ENCODE measurements around the gene RAB5B.

Gene RAB5B

DNA sequence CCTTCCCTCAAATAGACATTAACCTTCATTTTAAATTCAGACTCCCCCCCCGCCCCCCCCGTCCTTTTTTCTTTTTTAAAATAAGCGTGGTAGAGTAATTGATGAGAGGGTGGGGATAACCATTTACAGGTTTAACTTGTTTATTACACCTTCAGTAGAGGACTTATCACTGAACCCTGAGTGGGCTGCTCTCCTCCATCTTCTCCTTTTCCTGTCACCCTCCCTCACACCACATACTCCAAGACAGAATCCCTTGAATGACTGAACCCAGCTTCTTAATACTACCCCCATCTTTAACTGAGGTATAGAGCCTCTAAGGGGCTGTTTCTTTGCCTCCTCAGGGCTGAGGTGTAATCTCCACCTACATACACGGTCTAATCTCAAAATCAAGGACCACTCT is 43.3 kb downstream of the RAB5B start:
- no peak for DNase-seq (ENCODE audit: low spot score)
- in situ Hi-C loops (cut with MboI; ENCODE audit: low sequenced_read_pairs, unreplicated experiment), result no loop called here
- TF ChIP-seq, protein P1, sequence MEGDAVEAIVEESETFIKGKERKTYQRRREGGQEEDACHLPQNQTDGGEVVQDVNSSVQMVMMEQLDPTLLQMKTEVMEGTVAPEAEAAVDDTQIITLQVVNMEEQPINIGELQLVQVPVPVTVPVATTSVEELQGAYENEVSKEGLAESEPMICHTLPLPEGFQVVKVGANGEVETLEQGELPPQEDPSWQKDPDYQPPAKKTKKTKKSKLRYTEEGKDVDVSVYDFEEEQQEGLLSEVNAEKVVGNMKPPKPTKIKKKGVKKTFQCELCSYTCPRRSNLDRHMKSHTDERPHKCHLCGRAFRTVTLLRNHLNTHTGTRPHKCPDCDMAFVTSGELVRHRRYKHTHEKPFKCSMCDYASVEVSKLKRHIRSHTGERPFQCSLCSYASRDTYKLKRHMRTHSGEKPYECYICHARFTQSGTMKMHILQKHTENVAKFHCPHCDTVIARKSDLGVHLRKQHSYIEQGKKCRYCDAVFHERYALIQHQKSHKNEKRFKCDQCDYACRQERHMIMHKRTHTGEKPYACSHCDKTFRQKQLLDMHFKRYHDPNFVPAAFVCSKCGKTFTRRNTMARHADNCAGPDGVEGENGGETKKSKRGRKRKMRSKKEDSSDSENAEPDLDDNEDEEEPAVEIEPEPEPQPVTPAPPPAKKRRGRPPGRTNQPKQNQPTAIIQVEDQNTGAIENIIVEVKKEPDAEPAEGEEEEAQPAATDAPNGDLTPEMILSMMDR (IDR thresholded peaks at IDR 0.05; ENCODE audit: borderline replicate concordance, control extremely low read depth, extremely low read depth, insufficient read depth, missing control alignments), result no peak

GRCh38 chr12:56018356-56018755 is 44.5 kb downstream of the RAB5B start:
- DNase-seq (ENCODE audit: low spot score), result no peak
- TF ChIP-seq, protein P1 (IDR thresholded peaks at IDR 0.05; ENCODE audit: borderline replicate concordance, control extremely low read depth, extremely low read depth, insufficient read depth, missing control alignments), result no peak
- in situ Hi-C loops (cut with MboI; ENCODE audit: low sequenced_read_pairs, unreplicated experiment), result no loop called here

DNA sequence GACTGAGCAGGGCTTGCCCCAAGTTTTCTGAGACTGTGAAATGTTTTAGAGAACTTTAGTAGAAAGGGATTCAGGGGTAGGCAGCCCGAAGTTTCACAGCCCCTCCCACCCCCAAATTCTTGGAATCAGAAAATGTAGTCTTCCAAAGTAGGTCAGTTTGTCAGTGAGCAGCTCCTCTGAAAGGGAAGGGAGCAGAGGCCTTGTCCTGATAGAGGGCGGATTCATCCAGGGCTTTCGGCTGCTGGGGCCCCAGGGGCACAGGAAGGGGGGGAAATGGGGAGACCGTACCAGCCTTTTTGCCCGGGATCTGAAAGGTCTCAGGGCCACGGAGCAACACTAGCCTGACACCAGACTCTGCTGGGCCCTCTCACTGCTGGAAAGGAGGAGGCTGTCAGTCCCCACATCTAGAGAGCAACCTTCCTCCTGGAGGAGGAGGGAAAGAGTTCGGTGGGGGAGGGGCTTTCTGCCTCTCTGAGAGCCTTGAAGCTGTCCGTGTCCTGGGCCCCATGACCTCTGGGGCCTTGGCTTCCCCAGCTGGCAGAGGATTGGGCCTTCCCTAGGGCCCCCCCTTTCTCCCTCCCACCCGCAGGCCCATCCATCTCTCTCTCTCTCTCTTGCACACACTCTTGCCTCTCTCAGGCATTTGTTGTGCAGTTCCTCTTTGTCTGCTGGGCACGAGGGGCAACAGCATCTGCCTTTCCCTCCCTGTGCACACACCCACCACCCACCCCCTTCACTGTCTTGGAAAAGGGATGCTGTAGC is 46.7 kb downstream of the RAB5B start, which contains the start of gene IKZF4:
Gene IKZF4 (plus strand): TSS at position 621 of the 762 bp plus-strand sequence. CDS start 451 bp downstream, outside the sequence.
- DNase-seq (ENCODE audit: low spot score), result no peak
- TF ChIP-seq, protein P1 (IDR thresholded peaks at IDR 0.05; ENCODE audit: borderline replicate concordance, control extremely low read depth, extremely low read depth, insufficient read depth, missing control alignments), result no peak
- in situ Hi-C loops (cut with MboI; ENCODE audit: low sequenced_read_pairs, unreplicated experiment), result no loop called here

GRCh38 chr12:56021889-56022497 is 48.1 kb downstream of the RAB5B start:
- TF ChIP-seq, protein P1 (IDR thresholded peaks at IDR 0.05; ENCODE audit: borderline replicate concordance, control extremely low read depth, extremely low read depth, insufficient read depth, missing control alignments), result no peak
- DNase-seq (ENCODE audit: low spot score), result no peak
- in situ Hi-C loops (cut with MboI; ENCODE audit: low sequenced_read_pairs, unreplicated experiment), result no loop called here

GRCh38 chr12:56028511-56029165 is 54.8 kb downstream of the RAB5B start:
- in situ Hi-C loops (cut with MboI; ENCODE audit: low sequenced_read_pairs, unreplicated experiment), result no loop called here
- no peak for DNase-seq (ENCODE audit: low spot score)
- TF ChIP-seq, protein P1 (IDR thresholded peaks at IDR 0.05; ENCODE audit: borderline replicate concordance, control extremely low read depth, extremely low read depth, insufficient read depth, missing control alignments), result no peak

DNA sequence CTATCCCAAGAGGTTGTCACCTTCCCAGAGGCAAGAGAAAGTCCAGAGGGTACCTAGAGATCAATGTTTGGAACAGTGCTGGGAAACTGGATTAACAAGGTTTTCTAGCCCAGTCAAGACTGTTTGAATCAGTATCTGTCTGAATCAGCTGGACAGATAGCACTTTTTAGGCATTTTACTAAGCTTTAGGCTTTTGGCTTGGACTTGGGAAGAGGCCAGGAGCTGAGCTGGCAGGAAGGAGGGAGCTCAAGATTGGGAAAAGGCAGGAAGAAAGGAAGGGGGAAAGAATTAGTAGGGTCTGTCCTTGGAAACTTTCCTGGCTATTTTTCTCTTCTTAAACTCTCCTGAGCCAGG is 55.3 kb downstream of the RAB5B start:
- TF ChIP-seq, protein P1 (IDR thresholded peaks at IDR 0.05; ENCODE audit: borderline replicate concordance, control extremely low read depth, extremely low read depth, insufficient read depth, missing control alignments), result no peak
- in situ Hi-C loops (cut with MboI; ENCODE audit: low sequenced_read_pairs, unreplicated experiment), result no loop called here
- DNase-seq (ENCODE audit: low spot score), result no peak
